ENCODE results near the gene CFAP119.

DNA sequence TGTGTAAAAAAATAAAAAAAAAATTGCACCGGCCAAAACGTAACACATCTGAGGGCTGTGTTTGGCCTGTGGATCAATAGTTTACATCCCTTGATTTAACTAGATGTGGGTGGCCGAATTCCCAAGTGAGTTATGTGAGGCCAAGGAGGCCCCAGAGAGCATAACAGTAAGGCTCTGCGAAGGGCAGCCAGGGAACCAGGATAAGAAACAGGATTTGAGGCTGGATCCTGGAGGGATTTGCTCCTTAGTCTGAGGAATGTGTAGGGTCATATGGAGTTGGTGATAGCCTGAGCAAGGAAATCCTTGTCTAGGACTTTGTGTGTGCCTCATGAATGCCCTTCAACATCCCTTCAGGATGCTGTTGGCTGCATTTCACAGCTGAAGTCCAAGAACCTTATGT is 11.7 kb downstream of the CFAP119 start:
- no peak for TF ChIP-seq POLR2A (IDR thresholded peaks at IDR 0.05; ENCODE audit: low read depth, low read length)
- TF ChIP-seq MYC (IDR thresholded peaks at IDR 0.05; ENCODE audit: low read depth, low read length): no peak
- TF ChIP-seq, protein P1, sequence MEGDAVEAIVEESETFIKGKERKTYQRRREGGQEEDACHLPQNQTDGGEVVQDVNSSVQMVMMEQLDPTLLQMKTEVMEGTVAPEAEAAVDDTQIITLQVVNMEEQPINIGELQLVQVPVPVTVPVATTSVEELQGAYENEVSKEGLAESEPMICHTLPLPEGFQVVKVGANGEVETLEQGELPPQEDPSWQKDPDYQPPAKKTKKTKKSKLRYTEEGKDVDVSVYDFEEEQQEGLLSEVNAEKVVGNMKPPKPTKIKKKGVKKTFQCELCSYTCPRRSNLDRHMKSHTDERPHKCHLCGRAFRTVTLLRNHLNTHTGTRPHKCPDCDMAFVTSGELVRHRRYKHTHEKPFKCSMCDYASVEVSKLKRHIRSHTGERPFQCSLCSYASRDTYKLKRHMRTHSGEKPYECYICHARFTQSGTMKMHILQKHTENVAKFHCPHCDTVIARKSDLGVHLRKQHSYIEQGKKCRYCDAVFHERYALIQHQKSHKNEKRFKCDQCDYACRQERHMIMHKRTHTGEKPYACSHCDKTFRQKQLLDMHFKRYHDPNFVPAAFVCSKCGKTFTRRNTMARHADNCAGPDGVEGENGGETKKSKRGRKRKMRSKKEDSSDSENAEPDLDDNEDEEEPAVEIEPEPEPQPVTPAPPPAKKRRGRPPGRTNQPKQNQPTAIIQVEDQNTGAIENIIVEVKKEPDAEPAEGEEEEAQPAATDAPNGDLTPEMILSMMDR (IDR thresholded peaks at IDR 0.05; ENCODE audit: extremely low read depth in 1 of 2, insufficient read depth in 1 of 2, low read depth in 1 of 2, low read length in 2 of 2): no peak
- TF ChIP-seq POLR2AphosphoS5 (IDR thresholded peaks at IDR 0.05; ENCODE audit: insufficient read depth, low read depth, low read length): no peak
- TF ChIP-seq EZH2 (IDR thresholded peaks at IDR 0.05; ENCODE audit: borderline replicate concordance, low read depth, low read length, severe bottlenecking): no peak
- no peak for TF ChIP-seq JUN (IDR thresholded peaks at IDR 0.05; ENCODE audit: borderline replicate concordance, insufficient read depth, insufficient read length, low read depth)
- TF ChIP-seq GATA2 (IDR thresholded peaks at IDR 0.05; ENCODE audit: insufficient read depth, insufficient read length, low read depth, low read length): no peak

Measured in endothelial cell of umbilical vein (primary cell).